ENCODE measurements around the gene PTPRE.

PTPRE gene

DNA sequence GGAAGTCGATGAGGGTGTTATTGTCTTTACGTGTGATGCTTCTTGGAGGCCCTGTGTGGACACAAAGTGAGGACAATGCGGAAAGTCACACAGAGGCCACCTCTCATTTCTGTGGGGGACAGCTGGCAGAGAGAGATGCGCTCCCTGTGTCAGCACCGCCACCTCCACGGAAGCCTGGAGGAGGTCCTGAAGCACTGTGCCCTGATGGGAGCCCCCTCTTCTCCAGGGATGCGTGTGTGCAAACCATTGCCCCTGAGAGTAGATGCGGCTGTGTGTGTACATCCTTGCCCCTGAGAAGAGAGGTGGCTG lies 2.0 kb downstream of the PTPRE start:
- DNase-seq = no peak

DNA sequence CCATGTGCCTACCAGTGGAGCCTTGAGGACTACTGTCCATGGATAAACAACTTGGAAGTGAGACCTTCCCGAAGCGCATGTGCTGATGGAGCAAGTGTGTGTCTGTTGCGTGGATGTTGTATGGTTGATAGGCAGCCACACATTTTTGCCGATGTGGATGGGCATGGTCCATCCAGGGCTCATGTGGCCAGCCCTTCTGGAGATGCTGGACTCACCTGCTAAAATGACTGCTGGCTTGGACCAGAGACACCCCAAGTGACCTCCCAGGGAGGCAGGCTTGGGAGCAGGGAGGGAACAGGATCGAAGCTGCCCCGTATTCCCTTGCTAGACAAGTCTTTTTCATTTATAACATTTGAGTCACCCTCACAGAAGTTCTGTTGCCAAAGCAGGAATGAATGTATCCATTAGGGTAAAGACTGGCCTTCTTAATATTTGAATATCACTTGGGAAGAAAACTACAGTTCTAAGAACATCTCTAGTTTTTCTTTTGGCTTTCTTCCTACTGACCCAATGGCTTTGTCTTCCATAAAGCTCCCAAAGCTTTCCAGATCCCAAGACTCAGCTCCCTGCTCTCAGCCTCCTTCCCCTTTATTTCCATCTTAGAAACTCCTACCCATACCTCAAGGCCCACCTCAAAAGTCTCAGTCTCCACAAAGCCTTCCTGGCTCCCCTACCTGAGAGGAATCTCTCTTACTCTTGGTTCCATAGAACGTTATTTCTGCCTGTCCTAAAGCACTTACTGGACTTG lies 3.0 kb downstream of the PTPRE start:
- no peak for DNase-seq

DNA sequence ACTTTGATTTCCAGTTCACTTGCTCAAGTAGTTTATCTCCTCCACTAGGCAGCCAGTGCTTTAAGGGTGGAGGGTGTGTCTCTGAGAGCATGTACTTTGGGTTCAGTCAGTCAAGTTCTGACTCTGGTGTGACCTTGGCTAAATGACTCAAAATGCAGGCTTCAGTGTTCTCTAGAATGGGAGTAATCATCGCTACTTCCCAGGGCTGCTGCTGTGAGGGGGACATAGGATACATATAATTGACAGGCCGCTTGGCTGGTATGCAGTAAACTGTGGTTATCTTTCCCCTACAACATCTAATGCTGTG lies 3.5 kb downstream of the PTPRE start:
- DNase-seq = no peak

DNA sequence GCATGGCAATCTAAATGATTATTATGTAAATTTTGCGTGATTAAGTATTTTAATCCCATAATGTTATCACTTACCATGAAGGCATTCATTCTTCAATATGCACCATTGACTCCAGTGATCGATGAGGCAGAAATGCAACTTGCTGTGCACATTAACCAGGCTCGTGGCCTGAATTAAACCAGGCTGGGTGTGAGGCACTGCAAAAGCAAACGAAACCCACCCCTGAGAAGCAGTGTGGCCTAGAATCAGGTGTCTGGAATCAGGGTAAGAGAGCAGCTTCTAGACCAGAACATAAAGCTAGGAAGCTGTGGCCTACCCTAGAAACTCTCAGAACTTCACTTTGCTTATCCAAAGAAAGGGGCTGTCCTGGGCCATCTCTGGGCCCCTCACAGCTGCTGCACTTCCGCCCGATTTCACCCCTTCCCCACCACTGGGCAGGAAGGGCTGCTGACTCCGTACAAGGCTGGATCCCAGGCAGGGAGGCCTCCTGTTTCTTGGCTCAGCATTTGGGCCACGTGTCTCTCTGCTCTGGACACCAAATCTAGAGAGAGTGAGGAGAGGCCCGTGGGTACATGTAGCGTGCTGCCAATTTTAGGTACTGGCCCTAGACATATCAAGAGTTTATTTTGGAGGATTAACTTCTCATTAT lies 4.4 kb downstream of the PTPRE start:
- no peak for DNase-seq

DNA sequence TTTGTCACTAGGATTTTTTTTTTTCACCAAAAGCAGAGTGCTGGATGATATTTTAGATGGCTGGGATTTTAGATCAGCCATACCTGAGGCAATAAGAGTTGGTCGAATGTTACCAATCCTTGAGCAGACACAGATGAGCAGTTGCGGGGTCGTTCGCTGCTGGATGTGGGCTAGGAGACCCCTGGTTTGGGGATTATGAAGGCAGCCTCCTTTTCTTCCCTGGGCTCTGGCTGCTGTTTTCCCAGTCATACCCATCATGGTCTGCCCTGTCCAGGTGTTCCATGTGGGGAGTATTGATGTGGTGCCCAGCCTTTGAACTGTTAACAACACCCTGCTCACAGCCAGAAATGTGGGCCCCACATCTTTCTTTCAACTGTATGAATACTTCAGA lies 5.0 kb downstream of the PTPRE start:
- DNase-seq = no peak

DNA sequence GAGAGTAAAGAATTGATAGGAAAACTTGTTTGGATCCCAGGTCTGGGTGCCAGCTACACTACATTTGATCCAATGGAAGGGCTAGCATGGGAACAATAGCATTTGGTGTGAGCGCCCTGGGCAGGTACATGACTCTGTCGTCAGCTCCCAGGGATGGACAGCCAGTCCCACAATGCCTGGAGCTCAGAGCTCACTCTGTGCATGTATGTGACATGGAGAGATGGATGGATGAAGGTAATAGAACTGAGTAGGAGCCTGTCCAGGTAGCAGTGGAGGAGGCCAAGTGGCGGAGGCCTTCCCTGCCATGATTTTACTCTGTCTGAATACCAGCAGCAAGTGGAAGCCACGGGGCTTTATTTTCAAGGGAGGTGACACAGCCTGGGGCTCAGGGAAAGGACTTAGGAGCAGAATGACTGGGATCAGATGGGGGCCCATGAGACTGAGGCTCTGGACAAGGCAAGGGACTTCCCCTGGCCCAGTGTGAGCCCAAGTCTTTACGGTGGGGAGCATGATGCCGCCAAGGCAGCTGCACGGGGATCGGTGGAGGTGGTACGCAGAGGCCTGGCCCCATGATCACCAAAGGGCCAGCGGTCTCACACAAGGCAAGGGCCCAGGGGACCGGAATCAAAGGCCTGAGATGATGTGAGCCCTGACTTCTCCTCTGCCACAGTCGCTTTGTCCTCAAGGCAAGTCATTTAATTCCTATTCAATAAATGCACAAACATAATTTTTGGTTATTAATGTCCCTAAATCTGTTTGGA lies 5.9 kb downstream of the PTPRE start:
- DNase-seq = no peak

DNA sequence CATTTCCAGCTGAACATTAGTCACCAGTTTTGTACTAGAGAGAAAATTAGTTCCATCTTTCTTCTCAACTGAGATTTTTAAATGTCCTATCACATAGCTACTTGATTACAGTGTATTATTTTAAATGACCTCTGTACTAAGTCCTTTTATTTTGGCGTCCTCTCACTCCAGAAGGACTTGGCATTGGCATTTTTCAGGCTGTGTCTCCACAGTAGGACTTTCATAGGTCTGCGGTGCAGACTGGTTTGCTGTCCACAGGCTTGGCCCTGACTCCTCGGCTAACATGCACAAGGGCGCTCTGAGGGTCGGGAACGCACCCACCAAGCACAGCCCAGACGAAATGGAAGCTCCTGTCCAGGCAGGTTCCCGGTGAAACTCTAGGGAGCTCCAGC lies 6.5 kb downstream of the PTPRE start:
- no peak for DNase-seq

DNA sequence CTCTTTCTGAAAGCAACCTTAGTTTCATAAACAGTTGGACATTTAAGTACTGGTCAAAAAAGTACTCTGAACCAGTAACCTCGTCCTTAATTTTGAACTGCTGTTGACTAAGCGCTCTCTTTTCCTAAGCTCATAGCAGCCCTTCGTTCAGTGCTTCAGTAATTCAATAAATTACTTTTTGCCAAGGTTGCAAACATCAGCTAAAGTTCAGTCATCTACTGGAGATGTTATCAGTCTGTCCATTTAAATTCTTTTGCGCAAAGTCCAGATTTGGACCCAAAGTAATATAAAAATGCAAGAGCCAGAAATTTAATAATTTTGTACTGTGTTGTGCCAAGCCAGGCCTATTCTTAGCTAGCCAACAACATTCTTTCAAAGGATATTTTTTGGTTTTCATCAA lies 8.4 kb downstream of the PTPRE start:
- DNase-seq = no peak

DNA sequence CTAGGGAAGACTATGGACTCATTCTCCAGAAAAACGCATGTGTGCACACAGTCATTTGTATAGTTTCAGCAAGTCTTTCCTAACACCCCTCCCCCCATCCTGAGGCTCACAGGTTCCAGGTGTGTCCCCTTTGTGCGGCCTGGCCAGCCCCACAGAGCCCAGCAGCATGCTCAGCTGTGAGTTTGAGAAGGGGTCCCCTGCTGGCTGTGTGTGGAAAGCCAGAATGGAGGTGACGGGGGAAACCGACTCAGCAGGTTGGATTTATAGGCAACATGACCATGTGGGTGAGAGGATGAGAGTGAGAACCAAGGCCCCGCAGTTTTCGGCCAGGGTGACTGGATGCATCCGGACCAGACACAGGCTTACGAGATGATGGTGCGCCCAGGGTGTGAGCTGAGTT lies 9.9 kb downstream of the PTPRE start:
- DNase-seq = no peak

DNA sequence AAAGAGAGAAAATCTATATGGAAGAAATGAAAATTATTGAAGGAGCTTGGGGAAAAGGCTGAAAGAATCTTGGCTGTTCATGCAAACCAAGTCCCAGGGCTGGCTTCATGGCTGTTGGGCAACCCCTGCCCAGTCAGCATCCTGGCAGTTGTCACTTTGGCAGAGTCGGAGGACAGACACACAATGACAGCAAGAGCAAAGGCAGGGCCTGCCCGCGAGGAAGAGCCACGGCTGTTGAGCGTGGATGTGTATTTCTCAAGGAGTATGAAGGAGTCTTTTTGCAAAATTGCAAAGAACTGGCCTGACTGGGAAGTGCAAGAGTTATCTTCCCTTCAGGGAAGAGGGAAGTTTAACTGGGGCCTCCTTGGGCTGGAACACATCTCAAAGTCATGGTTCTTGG lies 11.7 kb downstream of the PTPRE start:
- DNase-seq = no peak

DNA sequence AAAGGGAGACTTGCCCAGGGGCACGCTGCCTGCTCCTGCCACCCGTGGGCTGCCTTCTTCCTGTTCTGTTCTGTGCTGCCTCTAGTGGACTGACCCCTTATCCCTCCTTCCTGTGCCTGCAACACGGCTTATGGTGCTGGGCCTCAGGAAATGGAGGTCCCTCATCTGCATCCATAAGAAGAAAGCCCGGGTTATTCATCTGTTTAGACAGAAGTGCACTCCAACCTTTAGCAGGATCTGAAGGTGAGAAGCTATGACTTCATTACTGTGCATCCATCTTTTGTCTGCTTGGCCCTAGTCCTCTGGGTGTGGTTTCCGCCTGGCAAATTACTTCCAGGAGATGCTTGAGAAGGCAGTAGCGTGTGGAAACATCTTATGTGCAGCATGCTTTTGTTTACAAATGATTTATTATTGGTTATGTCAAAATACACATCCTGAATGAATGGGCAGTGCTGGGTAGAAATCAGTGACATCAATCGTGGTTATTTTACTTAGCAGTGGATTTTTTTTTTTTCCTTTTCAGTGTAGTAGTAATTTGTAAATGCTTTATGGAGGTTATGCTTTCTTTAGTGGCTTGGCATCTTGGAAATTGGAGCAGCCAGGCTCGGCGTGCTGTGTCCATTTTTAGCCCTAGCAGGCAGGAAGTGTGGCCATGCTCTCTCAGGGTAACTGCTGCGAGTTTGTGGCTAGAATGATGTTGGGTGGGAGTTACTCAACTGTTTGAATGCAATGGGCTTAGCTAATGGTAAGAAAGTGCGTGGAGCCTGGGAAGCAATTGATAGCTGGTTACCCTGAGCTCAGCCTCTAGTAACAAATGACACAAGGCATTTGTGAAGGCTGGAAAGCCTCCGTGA lies 12.7 kb downstream of the PTPRE start:
- peak; percentile 48 for DNase-seq

DNA sequence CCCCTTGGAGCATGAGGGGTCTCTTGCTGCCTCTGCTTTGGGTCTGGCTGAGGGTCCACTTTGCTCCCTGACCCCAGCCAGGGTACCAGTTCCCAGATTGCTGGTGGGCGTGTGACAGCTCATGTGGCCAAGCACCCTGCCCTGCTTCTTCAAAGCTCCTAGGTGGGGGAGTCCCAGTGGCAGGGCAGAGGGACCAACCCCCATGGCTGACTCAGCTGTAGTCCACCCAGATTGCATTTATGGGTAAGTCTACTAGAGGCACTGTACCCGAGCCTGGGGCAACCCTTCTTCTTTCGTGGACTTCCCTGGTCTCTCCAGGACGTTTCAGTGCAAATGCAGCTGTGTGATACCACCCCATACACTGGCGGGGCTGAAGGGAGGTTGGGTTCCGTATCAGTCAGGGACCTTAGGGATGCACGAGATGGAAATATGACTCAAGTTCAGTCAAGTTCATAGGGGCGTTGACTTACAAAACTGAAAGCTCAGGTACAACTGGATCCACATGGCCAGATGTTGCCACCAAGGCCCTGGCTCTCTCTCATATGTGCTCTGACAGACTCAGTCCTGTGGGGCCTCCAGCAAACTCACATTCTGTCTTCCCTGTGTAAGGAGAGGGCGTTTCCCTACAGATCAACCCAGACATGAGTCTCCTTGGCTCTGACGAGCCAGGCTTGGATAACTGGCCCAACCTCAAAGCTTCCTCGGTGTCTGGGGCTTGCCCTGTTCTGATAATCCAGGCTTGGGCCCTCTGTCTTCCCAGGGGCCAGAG lies 13.6 kb downstream of the PTPRE start:
- DNase-seq = no peak

DNA sequence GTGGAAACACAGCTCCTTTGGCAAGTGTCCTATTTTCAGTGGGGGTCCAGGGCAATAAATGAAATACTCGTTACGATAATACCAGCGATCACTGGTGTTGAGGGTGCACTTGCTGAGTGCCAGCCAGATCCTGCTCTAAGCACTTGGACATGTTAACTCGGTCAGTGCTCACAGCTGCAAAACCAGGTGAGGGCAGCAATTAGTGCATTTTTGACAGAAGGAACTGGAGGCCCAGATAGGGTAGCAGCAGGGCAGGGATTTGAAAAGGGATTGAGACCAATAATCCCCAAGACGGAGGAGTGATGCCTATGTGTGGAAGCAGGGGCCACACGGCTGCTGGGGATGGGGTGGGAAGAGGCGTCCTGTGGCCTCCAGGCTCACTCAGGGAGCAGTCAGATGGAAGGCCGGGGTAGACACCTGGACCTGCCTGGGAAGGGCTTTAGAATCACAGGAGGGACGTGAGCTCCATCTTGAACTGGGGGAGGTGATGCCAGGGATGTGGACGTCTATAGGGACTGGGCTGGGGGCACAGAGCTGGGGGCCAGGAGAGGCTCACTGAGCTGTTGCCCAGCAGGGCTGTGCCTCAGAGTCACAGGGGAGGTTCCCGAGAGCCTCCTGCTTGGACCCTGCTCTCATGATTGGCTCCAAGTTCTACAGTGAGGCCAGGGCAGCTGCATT lies 14.3 kb downstream of the PTPRE start:
- DNase-seq = no peak

DNA sequence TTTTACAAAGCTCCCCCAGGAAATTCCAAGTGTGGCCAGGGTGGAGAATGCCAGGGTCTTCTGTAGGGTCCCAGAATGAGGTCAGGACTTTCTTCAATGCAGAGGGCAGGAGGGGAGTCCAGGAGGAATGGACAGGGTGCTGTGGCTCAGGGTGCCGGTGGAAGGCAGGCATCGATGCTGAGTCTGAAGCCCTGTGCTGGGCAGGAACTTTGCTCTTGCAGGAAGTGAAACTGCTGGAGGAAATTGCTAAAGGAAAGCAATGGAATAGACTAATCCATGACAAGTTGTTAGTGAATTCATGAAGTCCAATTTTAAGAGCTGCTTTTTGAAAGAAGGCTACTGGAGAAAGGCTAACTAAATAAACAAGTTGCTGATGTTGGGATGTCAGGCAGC lies 14.8 kb downstream of the PTPRE start:
- DNase-seq = no peak

DNA sequence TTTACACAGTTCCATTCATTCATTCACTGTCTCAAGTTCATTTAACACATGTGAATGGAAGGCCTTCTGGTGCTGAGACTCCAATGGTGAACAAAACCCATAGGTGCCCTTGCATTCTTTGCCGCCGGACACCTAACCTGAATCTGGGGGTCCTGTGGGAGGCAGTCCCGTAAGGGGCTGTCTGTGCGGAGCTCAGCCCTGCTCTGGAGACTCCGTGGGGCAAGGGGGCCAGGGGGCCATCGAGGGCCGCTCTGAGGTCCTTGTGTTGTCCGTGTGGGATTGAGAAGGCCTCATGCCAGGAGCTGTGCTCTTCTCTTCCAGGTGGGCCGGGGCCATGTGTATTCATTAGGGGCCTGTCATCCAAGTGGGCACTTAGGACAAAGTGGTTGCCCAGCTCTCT lies 15.3 kb downstream of the PTPRE start:
- DNase-seq = no peak

DNA sequence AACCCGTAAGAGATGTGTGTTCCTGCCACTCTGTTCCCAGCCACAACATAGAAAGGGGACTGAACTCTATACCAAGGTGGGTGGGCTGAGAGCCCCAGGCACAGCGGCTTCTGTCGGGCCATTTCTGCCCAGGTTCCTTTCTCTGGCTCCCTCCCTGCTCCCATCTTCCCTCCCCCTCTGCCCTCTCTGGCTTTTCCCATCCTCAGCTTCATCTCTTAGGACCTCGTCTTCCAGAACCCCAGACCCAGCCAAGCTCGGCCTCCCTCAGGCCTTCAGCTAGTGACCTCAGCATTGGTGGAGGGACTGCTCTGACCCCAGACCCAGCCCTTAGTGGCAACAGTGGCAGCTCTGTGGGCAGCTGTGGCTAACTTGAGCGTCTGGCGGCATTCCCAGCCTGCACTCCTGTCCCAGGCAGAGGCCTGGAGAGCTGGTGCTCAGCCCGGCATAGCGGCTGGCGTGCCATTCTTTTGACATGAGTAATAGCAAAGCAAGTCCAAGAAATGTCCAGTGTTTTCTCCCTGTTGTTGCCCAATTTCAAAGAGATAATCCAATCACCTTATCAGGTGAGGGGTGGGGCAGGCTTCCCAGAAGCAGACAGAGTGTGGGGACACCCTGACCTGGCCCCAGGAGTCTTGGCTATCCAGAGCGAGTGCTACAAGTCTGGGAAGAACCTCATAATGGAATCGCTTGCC lies 15.9 kb downstream of the PTPRE start:
- DNase-seq = peak; percentile 61

DNA sequence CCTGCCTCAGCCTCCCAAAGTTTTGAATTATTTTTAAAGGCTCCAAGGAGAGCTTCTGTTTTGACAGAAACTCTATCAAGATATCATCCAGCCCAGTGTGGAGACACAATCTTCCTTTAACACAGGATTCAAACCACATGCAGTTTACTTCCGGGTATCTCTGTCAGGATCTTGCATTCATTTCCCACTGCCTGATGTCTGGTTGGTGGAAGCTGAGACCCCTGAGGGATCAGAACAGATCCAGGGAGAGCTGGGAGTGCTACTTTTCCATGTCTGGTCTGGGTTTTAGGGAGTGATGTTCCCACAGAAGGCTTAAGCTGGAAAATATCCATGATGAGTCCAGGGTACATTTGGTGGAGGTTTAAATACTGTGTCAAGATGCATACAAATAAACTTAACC lies 16.7 kb downstream of the PTPRE start:
- DNase-seq = no peak

DNA sequence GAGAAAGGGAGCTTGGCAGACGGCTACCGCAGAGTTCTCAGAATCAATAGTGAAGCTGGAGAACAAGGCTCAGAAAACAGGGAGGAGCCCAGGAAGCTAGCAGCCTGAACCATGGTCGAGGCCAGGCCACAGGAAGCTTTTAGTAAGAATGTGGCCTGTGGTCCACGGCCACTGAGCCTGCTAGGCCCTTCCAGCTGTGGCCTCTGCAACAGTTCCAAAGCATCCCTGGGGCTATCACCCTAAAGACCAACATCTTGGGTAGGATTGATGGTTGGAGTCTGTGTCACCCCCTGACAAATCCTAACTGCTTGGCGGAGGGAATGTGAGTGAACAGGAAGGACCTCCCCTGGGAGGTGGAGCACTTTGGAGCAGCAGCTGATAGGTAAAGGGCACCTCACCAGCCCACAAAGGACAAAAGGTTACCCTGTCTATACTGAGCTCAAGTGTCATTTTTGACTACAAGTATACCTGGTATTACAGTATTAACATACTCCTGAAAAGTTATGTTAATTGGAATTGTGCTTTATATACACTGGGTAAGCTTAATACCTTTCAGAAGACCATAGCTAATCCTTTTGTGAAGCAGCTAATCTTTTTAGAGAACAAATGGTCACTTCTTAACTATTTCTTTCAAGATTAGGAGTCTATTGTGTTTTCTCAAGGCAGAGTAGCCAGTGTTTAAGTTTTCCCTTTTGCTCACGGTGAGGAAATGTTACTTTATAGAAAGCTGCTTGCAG lies 18.7 kb downstream of the PTPRE start:
- DNase-seq = no peak

DNA sequence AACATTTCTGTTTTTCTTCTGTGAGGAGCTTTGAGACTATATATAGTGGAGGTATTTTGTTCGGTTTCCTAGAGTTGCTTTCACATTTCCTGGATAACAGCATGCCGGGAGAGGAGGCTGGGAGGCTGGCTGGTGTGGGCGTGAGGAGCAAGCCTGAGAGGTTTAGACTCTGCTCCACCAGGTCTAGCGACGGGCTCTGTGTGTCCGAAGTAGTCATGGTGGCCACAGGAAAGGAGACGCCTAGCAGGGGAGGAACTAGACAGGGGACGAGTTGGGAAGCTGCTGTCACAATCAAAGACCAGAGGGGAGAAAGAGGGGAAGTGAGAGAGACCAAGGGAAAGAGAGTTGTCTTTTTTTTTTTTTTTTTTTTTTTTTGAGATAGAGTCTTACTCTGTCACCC lies 19.6 kb downstream of the PTPRE start:
- no peak for DNase-seq

DNA sequence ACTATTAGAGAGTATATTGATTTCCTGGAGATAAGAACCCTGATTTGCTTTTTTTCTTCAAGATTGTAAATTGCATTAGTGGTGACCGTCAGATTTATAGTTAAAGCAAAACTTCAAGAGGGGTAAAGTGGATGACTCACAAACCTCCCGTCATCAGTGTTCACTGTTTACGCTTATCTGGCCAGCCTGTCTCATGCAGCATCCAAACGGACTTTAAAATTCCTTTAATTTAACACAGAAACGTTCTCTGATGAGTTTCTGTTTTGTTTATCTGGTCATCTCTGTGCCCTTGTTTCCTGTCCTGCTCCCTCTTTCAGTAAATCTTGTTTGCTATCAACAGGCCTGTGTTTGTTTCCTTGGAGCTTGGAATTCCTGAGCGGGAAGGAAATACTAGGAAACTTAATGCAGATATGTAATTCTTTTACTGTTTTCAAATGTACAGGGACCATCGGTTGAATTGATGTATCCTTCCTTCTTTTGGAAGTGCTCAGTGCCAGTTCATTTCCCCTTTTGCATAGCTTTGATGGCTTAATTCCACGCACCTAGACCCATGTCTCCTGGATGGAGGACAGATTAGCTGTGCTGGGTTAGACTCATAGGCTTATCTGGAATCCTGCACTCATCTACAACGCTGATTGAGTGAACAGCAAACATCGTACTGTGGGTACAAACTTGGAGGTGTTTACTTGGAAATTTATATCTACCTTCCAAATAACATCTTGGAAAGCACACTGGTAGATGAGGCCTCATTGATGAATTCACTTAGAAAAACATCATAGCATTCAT lies 21.3 kb downstream of the PTPRE start:
- no peak for DNase-seq
